MCF 10A (cell line): ENCODE measurements around the gene OR6M1. TPM values are rescaled to one million over a fixed set of nuclear protein-coding genes. Genes with fewer than 3 reads are reported as not detected.

Experiments
- BruUV-seq: library from RNA; stranded (reverse); fragments of 400-500 nt; replicated peaks from 2 replicates; lab custom pipeline; 2021; lab: Mats Ljungman, UMichigan
- CTCF ChIA-PET: fragments of 300-600 bp; sonication (Branson Sonifier 250); formaldehyde crosslinking; extraction: SDS; loops from one replicate; lab custom pipeline; 2021; ENCODE audit warnings: antibody characterized with exemption, inconsistent platforms; lab: Yijun Ruan, JAX
- POLR2A ChIA-PET: fragments of 300-600, 350-650 bp; sonication (Branson Sonifier 250); formaldehyde crosslinking; extraction: SDS; loops from one replicate; lab custom pipeline; 2020; ENCODE audit warnings: antibody characterized with exemption, inconsistent platforms; lab: Yijun Ruan, JAX
- DNase-seq: peaks from one replicate; pipeline ENCODE4 v3.0.0-alpha.2; 2018; ENCODE audit not compliant: unreplicated experiment
- H3K27ac Mint-ChIP-seq: one replicate; pipeline ENCODE4 v1.8.0; 2022; ENCODE audit warnings: mild to moderate bottlenecking, low read depth, mixed read lengths; ENCODE audit not compliant: unreplicated experiment
- H3K27me3 Mint-ChIP-seq: one replicate; pipeline ENCODE4 v1.8.0; 2022; ENCODE audit warnings: mixed read lengths; ENCODE audit not compliant: insufficient read depth, unreplicated experiment
- H3K36me3 Mint-ChIP-seq: one replicate; pipeline ENCODE4 v1.8.0; 2022; ENCODE audit warnings: mild to moderate bottlenecking, moderate library complexity, mixed read lengths; ENCODE audit not compliant: insufficient read depth, unreplicated experiment
- H3K4me1 Mint-ChIP-seq: one replicate; pipeline ENCODE4 v1.8.0; 2022; ENCODE audit warnings: mixed read lengths; ENCODE audit not compliant: insufficient read depth, unreplicated experiment
- H3K4me3 Mint-ChIP-seq: one replicate; pipeline ENCODE4 v1.8.0; 2022; ENCODE audit warnings: mild to moderate bottlenecking, moderate library complexity, mixed read lengths; ENCODE audit not compliant: unreplicated experiment
- H3K9me3 Mint-ChIP-seq: one replicate; pipeline ENCODE4 v1.8.0; 2022; ENCODE audit warnings: mixed read lengths; ENCODE audit not compliant: unreplicated experiment
- intact Hi-C: fragments of 100-400 bp; cut with micrococcal nuclease; formaldehyde crosslinking; loops from 2 replicates; pipeline ENCODE4 v1.14.1; 2022
- total RNA-seq: library from RNA; stranded (reverse); gene quantifications from 2 replicates; pipeline ENCODE4 v1.2.3, GENCODE V29; 2022
- TF ChIP-seq, protein P1 (sequence below): fragments of 200-600 bp; IDR thresholded peaks from one replicate; pipeline ENCODE4 v1.8.0; 2022; ENCODE audit warnings: antibody characterized with exemption, mild to moderate bottlenecking; ENCODE audit not compliant: unreplicated experiment

The OR6M1 gene
- total RNA-seq, 1 experiment from 2014 or later, result not detected

DNA sequence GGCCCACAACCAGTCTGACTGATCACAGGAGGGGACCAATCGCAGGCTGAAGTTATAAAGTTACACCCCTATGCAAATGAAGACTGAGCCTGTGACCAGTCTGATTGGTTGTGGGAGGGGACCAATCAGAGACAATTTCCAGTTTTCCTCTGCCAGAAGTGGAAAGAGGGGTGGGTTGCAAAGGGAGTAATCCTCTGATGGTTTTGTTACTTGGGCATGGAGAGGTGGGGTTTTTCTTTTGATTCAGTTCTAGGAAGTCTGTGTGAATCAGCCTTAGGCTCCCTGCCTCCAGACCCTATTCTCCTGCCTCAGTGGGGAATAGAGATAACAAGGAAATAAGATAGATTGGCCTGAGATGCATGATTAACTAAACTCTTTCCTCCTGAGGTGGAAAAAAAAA, 9.9 kb downstream of the OR6M1 start:
- no peaks in the 10 kb centered on the region for H3K27me3 Mint-ChIP-seq
- ChIA-PET CTCF (no interaction called here), POLR2A (interaction anchor here (0.6 kb wide), 1 partner anchor 11 kb away, joined by 4 read pairs; no protein-coding TSS in a partner anchor)
- intact Hi-C loops, result no loop called here
- H3K4me1 Mint-ChIP-seq, result peaks cover 7% of the 10 kb centered on the region
- no peak overlapping the region for H3K4me3 Mint-ChIP-seq
- H3K27ac Mint-ChIP-seq, result no peak overlapping the region
- no peaks in the 10 kb centered on the region for H3K9me3 Mint-ChIP-seq
- TF ChIP-seq, protein P1, sequence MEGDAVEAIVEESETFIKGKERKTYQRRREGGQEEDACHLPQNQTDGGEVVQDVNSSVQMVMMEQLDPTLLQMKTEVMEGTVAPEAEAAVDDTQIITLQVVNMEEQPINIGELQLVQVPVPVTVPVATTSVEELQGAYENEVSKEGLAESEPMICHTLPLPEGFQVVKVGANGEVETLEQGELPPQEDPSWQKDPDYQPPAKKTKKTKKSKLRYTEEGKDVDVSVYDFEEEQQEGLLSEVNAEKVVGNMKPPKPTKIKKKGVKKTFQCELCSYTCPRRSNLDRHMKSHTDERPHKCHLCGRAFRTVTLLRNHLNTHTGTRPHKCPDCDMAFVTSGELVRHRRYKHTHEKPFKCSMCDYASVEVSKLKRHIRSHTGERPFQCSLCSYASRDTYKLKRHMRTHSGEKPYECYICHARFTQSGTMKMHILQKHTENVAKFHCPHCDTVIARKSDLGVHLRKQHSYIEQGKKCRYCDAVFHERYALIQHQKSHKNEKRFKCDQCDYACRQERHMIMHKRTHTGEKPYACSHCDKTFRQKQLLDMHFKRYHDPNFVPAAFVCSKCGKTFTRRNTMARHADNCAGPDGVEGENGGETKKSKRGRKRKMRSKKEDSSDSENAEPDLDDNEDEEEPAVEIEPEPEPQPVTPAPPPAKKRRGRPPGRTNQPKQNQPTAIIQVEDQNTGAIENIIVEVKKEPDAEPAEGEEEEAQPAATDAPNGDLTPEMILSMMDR, result no peak
- no peak for DNase-seq
- H3K36me3 Mint-ChIP-seq, result no peaks in the 10 kb centered on the region
- no TSS peak for BruUV-seq

DNA sequence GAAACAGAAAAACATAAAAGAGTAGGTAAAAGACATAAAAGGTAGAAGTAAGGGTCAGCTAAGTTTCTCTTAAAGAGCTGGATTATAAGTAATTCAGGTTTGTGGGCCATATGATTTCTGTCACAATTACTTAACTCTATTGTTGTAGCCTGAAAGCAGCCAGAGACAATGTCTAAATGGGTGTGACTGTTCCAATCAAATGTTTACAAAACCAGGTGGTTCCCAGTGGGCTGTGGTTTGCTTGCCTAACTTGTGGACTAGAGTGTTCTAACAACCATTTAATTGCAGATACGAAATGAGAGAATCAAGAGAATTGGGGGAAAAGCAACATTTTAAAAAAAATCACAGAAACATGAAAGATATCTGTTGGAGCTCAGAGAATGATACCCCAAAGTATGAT, 22.6 kb downstream of the OR6M1 start:
- TF ChIP-seq, protein P1, result no peak
- Mint-ChIP-seq H3K9me3 (no peaks in the 10 kb centered on the region), H3K4me1 (peaks cover 9% of the 10 kb centered on the region), H3K4me3 (no peak overlapping the region), H3K27ac (no peak overlapping the region), H3K36me3 (no peaks in the 10 kb centered on the region), H3K27me3 (no peaks in the 10 kb centered on the region)
- DNase-seq, result peak; percentile 4
- ChIA-PET CTCF (no interaction called here), POLR2A (interaction anchor here (0.6 to 0.7 kb wide), 2 partner anchors 127 to 299 kb away, joined by 3 read pairs; no protein-coding TSS in a partner anchor)
- no TSS peak for BruUV-seq
- intact Hi-C loops, result no loop called here

DNA sequence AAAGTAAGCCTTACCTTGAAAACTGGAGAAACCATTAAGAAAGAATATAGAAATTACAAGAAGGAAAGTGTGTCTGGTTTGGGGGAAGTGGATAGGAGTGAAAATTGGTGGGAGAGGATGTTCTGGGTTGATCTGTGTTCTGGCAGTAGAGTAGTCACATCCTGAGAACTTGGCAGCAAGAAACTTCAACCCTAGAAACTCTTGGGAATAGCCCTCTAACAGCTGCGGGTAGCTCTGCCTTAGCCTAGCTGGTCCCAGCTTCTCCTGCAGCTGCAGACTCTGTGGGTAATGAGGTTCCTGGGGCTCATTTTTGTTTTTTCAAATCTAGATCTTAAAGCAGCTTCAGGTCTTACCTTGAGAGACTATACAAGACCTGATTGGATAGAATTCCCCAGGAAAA, 27.6 kb downstream of the OR6M1 start:
- Mint-ChIP-seq H3K4me3 (no peak overlapping the region), H3K36me3 (no peaks in the 10 kb centered on the region), H3K4me1 (peaks cover 5% of the 10 kb centered on the region), H3K9me3 (no peaks in the 10 kb centered on the region), H3K27me3 (no peaks in the 10 kb centered on the region), H3K27ac (no peak overlapping the region)
- BruUV-seq, result no TSS peak
- TF ChIP-seq, protein P1, result no peak
- intact Hi-C loops, result no loop called here
- ChIA-PET POLR2A (no interaction called here), CTCF (no interaction called here)
- no peak for DNase-seq

DNA sequence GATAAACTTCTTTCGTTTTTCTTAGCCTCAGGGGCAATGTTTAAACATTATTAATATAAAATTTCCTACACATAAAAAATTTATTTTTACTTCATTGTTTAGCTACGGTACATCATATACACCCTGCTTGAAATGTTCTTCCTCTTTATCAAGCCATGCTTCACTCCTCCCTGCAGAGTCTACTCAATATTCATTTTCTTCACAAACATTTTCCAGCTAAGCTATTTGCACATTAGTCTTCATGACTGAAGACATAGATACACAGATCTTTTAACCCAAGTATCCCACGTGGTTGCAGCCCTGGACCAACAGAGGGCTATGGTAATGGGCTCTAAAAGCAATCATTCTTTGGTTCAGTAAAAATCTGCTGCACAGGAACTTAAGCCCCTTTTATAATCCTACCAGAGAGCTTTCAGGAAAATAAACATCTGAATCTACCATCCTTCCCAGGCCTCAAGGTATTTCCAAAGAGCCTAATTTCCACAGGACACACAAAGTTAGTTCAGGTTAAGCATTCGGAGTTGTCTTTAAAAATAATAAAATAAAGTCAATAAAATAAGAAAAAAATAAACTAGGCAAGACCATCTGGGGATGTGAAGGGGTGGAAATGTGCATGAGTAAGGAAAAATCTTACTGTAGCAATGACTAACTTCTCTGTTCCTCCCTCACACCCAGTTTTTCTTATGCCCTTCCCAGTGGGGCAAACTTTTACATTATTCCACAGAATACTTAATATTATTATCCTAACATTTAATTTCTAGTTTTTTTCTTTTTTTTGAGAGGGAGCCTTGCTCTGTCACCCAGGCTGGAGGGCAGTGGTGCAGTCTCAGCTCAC, 30.2 kb downstream of the OR6M1 start:
- DNase-seq, result no peak
- Mint-ChIP-seq H3K9me3 (no peaks in the 10 kb centered on the region), H3K27ac (no peak overlapping the region), H3K27me3 (no peaks in the 10 kb centered on the region), H3K4me3 (no peak overlapping the region), H3K4me1 (no peaks in the 10 kb centered on the region), H3K36me3 (no peaks in the 10 kb centered on the region)
- CTCF ChIA-PET, result no interaction called here
- TF ChIP-seq, protein P1, result no peak
- BruUV-seq, result no TSS peak
- intact Hi-C loops, result no loop called here
- POLR2A ChIA-PET, result interaction anchor here (0.5 to 0.7 kb wide), 4 partner anchors 118 to 847 kb away, joined by 3 read pairs; partner anchors contain the start of gene TBRG1
